ENCODE data around the gene FAM135A.
"Not testable (repeated sequence)": the region's sequence is repeated elsewhere in the genome, so short reads cannot be mapped to it uniquely, and the experiment has no call there.

FAM135A gene

DNA sequence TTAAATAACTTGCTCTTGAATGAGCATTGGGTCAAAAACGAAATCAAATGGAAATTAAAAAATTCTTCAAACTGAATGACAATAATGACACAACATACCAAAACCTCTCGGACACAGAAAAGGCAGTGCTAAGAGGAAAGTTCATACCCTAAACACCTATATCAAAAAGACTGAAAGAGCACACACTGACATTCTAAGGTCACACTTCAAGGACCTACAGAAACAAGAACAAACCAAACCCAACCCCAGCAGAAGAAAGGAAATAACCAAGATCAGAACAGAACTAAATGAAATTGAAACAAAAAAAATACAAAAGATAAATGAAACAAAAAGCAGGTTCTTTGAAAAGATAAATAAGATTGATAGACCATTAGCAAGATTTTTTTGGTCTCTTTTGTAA lies 194.1 kb downstream of the FAM135A start:
- in situ Hi-C loops (cut with MboI; ENCODE audit: low sequenced_read_pairs): not testable (repeated sequence)

DNA sequence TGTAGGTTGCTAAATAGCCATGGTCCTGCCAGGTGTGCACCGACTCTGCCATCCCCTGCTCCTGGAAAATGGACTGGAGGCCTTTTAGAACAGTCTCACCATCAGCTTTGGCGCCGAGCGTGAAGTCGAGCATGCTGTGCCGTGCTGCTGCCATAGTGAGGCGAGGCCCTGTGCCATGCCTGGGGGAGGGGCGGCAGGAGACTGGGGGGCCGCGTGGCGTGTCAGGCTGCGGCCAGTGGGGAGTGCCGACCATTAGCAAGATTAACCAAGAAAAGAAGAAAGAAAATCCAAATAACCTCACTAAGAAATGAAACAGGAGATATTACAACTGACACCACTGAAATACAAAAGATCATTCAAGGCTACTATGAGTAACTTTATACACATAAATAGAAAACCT lies 195.9 kb downstream of the FAM135A start:
- in situ Hi-C loops (cut with MboI; ENCODE audit: low sequenced_read_pairs): not testable (repeated sequence)

Measured in hTERT RPE-1 (cell line).